ENCODE results near the gene SLMAP.

DNA sequence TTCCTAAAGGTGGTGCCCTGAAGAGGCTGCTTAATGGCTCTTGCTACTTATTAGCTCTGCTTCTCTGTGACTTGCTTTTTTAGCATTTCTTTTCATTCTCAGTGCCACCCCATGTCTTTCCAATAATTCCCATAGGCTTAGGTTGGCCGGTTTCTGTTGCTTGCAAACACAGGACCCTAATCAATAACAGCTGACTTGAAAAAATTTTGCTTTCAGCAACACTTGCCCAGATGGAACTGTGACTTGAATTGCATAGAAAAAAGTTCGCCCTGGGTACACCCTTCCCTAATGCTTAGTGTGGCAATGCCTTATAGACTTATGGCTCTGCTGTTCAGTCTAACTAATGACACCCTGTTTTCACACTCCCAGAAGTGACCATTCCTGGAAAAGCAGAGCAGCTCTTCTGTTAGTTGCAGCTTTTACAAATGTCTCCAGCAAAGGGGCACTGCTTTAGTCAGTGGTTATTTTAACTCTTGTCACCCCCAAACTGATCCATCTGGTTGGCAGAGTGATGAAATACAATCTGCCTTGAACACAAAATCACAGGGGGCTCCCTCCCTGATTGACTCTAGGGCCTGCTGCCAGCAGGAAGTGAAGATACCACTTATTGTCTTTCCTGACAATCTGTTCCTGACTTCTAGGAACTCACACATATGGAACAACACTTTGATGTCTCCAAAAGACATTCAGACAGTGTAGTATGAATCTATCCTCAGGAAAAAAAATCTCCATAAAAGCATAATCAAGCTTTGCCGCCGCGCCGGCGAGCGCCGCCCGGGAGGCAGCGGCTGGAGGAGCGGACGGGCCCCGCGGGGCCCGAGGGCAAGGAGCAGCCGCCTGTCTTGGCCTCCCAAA lies 9.7 kb upstream of the SLMAP start:
- no peak for TF ChIP-seq CTCF (IDR thresholded peaks at IDR 0.05; ENCODE audit: insufficient read depth, low read length)
- no peak for TF ChIP-seq POLR2AphosphoS5 (IDR thresholded peaks at IDR 0.05; ENCODE audit: low read depth)

Measured in HL-60 (cell line).